ENCODE results near the gene FBXL12. TPM values are rescaled to one million over a fixed set of nuclear protein-coding genes. Genes with fewer than 3 reads are reported as not detected.

The FBXL12 gene
- polyA plus RNA-seq, 1 donor from 2014 or later, result 31.5 TPM

DNA sequence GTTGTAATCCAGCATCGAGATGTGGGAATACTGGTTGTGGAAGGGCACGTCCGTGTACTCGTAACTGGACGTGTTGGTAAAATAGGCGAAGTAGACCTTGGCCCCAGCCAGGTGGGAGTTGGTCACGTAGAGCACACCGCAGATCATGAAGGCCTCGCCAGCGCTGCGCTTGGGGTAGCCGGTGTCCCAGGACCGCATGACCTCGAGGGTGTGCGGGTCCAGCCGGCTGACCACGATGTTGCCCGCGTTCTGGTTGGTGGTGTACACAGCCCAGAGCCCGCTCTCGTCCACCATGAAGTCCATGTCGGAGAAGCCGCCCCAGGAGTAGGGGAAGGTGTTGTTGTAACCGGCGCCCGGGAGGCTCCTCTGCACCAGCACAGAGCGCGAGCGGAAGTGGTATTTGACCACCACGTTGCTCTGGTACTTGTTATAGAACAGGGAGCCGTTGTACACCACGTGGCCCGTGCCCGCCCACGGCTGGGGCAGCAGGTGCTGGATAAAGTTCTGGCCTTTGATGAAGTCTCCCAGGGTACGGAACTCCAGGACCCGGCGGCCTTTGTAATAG, 35.5 kb upstream of the FBXL12 start:
- Histone ChIP-seq H3F3A (ENCODE audit: insufficient read depth, low read length, poor library complexity, severe bottlenecking) (no peaks in the 10 kb centered on the region), H3K4me2 (ENCODE audit: low read length) (no peak overlapping the region), H3K36me3 (ENCODE audit: insufficient read depth, low read length) (peaks cover 7% of the 10 kb centered on the region), H3K27ac (ENCODE audit: low read length) (no peak overlapping the region), H3K9me3 (ENCODE audit: low read length) (no peaks in the 10 kb centered on the region), H3K9me2 (ENCODE audit: insufficient read depth, low read length) (no peaks in the 10 kb centered on the region), H3K79me2 (replicated peaks; ENCODE audit: insufficient read depth, low read length) (no peaks in the 10 kb centered on the region), H4K20me1 (ENCODE audit: insufficient read depth) (no peaks in the 10 kb centered on the region), H2AFZ (ENCODE audit: low read depth, low read length) (no peak overlapping the region), H3K27me3 (ENCODE audit: insufficient read depth, low read depth, low read length) (no peaks in the 10 kb centered on the region), H3K9ac (ENCODE audit: low read length) (no peak overlapping the region), H3K4me3 (ENCODE audit: low read length) (no peak overlapping the region)
- no peak for TF ChIP-seq EZH2 (IDR thresholded peaks at IDR 0.05; ENCODE audit: borderline replicate concordance, insufficient read depth, low read length, poor library complexity, severe bottlenecking)
- TF ChIP-seq, protein P1, sequence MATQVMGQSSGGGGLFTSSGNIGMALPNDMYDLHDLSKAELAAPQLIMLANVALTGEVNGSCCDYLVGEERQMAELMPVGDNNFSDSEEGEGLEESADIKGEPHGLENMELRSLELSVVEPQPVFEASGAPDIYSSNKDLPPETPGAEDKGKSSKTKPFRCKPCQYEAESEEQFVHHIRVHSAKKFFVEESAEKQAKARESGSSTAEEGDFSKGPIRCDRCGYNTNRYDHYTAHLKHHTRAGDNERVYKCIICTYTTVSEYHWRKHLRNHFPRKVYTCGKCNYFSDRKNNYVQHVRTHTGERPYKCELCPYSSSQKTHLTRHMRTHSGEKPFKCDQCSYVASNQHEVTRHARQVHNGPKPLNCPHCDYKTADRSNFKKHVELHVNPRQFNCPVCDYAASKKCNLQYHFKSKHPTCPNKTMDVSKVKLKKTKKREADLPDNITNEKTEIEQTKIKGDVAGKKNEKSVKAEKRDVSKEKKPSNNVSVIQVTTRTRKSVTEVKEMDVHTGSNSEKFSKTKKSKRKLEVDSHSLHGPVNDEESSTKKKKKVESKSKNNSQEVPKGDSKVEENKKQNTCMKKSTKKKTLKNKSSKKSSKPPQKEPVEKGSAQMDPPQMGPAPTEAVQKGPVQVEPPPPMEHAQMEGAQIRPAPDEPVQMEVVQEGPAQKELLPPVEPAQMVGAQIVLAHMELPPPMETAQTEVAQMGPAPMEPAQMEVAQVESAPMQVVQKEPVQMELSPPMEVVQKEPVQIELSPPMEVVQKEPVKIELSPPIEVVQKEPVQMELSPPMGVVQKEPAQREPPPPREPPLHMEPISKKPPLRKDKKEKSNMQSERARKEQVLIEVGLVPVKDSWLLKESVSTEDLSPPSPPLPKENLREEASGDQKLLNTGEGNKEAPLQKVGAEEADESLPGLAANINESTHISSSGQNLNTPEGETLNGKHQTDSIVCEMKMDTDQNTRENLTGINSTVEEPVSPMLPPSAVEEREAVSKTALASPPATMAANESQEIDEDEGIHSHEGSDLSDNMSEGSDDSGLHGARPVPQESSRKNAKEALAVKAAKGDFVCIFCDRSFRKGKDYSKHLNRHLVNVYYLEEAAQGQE (IDR thresholded peaks at IDR 0.05; ENCODE audit: borderline replicate concordance), result no peak
- TF ChIP-seq POLR2AphosphoS5 (IDR thresholded peaks at IDR 0.05), result no peak
- TF ChIP-seq SMC3 (conservative IDR thresholded peaks at IDR 0.05; ENCODE audit: poor library complexity), result no peak
- TF ChIP-seq MXI1 (conservative IDR thresholded peaks at IDR 0.05; ENCODE audit: poor library complexity, severe bottlenecking), result no peak
- no peak for TF ChIP-seq RAD21 (conservative IDR thresholded peaks at IDR 0.05)
- TF ChIP-seq EP300 (conservative IDR thresholded peaks at IDR 0.05; ENCODE audit: poor library complexity, severe bottlenecking), result no peak
- no peak for TF ChIP-seq TAF1 (IDR thresholded peaks at IDR 0.05; ENCODE audit: low read depth)
- TF ChIP-seq, protein P2, sequence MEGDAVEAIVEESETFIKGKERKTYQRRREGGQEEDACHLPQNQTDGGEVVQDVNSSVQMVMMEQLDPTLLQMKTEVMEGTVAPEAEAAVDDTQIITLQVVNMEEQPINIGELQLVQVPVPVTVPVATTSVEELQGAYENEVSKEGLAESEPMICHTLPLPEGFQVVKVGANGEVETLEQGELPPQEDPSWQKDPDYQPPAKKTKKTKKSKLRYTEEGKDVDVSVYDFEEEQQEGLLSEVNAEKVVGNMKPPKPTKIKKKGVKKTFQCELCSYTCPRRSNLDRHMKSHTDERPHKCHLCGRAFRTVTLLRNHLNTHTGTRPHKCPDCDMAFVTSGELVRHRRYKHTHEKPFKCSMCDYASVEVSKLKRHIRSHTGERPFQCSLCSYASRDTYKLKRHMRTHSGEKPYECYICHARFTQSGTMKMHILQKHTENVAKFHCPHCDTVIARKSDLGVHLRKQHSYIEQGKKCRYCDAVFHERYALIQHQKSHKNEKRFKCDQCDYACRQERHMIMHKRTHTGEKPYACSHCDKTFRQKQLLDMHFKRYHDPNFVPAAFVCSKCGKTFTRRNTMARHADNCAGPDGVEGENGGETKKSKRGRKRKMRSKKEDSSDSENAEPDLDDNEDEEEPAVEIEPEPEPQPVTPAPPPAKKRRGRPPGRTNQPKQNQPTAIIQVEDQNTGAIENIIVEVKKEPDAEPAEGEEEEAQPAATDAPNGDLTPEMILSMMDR (IDR thresholded peaks at IDR 0.05; ENCODE audit: poor library complexity, severe bottlenecking), result no peak

DNA sequence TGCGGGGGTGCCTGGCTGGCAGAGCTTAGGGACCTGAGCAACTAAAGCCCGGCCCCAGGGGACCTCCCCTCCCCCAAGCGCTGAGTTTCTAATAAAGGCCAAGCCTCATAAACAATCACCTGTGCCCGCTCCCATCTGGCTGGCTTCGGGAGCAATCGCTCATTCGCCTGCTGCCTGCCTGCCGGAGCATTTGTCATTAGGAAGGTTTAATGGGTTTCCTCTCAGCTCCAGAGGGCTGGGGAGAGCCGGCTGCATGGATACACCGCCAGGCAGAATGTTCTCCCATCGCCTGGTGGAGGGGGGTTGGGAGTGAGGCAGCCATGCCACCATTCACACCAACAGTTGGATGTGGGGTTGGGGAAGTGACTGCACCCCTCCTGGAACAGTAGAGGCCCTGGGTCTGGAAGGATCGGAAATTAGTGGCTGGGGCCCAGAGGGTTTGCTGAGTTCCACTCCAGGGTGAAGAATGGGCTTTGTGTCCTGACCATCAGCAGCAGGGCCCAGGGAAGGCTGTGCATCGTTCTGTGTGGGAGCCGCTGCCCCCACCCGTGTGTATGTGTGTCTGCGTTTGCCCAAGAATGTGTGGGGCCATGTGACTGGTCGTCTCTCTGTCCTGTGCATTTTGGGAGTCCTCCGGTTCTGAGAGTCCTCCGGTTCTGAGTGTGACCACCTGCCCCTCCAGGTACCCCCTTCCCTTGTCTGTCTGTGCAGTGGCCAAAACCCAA, 31.5 kb upstream of the FBXL12 start:
- TF ChIP-seq POLR2AphosphoS5 (IDR thresholded peaks at IDR 0.05) (no peak), MXI1 (conservative IDR thresholded peaks at IDR 0.05; ENCODE audit: poor library complexity, severe bottlenecking) (no peak), EP300 (conservative IDR thresholded peaks at IDR 0.05; ENCODE audit: poor library complexity, severe bottlenecking) (no peak)
- TF ChIP-seq, protein P2 (IDR thresholded peaks at IDR 0.05; ENCODE audit: poor library complexity, severe bottlenecking), result no peak
- H3K27me3 ChIP-seq (ENCODE audit: insufficient read depth, low read depth, low read length), result no peaks in the 10 kb centered on the region
- H2AFZ ChIP-seq (ENCODE audit: low read depth, low read length), result no peak overlapping the region
- H3K27ac ChIP-seq (ENCODE audit: low read length), result no peak overlapping the region
- H3K79me2 ChIP-seq (replicated peaks; ENCODE audit: insufficient read depth, low read length), result no peaks in the 10 kb centered on the region
- H3K4me3 ChIP-seq (ENCODE audit: low read length), result no peak overlapping the region
- H3K9me3 ChIP-seq (ENCODE audit: low read length), result no peaks in the 10 kb centered on the region
- H3K36me3 ChIP-seq (ENCODE audit: insufficient read depth, low read length), result peaks cover 7% of the 10 kb centered on the region
- H3K9ac ChIP-seq (ENCODE audit: low read length), result no peak overlapping the region
- H4K20me1 ChIP-seq (ENCODE audit: insufficient read depth), result no peaks in the 10 kb centered on the region
- no peaks in the 10 kb centered on the region for H3F3A ChIP-seq (ENCODE audit: insufficient read depth, low read length, poor library complexity, severe bottlenecking)
- no peaks in the 10 kb centered on the region for H3K9me2 ChIP-seq (ENCODE audit: insufficient read depth, low read length)
- H3K4me2 ChIP-seq (ENCODE audit: low read length), result no peak overlapping the region
